LNCaP clone FGC (cell line): ENCODE results near the gene ZNF436.

Source experiments
- DNase-seq: peaks from one replicate; pipeline ENCODE4 v3.0.0-alpha.2; 2011; ENCODE audit warnings: low read depth
- H3K4me3 ChIP-seq: 2 replicates; pipeline ENCODE4 v1.5.1; 2011; ENCODE audit warnings: mild to moderate bottlenecking, low read depth, low read length, control low read depth
- CTCF ChIP-seq: IDR thresholded peaks from 2 replicates; pipeline ENCODE4 v1.5.1; 2012; ENCODE audit warnings: mild to moderate bottlenecking; ENCODE audit not compliant: control insufficient read depth, insufficient read depth; ENCODE audit errors: extremely low read depth

The ZNF436 gene

GRCh38 chr1:23400324-23401114 is 30.9 kb upstream of the ZNF436 start:
- H3K4me3 ChIP-seq: no peak overlapping the region
- no peak for DNase-seq
- no peak for TF ChIP-seq CTCF

DNA sequence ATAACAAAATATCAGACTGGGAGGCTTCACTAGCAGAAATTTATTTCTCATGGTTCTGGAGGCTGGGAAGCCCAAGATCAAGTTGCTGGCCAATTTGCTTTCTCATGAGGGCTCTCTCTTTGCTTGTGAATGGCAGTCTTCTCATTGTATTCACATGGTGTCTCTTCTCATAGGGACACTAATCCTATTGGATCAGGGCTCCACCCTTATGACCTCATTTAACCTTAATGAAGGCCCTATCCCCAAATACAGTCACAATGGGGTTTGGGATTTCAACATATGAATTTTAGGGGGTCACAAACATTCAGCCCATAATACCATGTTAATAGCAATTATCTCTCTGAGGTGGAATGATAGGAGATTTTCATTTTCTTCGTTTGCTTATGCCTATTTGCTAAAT is 29.6 kb upstream of the ZNF436 start:
- DNase-seq: no peak
- TF ChIP-seq CTCF: no peak
- no peak overlapping the region for H3K4me3 ChIP-seq

DNA sequence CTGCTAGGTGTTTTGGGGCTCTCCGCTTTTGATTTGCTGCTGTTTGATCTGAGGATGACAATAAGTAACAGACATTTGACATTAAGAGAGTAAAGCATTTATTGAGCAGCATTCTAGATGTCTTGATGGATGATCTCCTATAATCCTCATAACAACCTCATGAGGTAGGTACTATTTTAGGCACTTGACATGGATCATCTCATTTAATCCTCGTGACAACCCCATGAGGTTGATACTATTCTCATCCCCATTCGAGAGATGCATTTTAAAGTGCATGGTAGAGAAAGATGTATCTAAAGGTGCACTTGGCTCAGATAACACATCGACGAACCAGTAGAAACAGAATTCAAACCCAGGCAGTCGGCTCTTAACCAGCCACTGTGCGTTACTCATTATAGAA is 28.3 kb upstream of the ZNF436 start:
- TF ChIP-seq CTCF: no peak
- no peak for DNase-seq
- no peak overlapping the region for H3K4me3 ChIP-seq

- TF ChIP-seq CTCF: no peak
- no peak for DNase-seq
- H3K4me3 ChIP-seq: no peak overlapping the region
These were observed 26.7 kb upstream of the ZNF436 start for GRCh38 chr1:23396380-23396779.

DNA sequence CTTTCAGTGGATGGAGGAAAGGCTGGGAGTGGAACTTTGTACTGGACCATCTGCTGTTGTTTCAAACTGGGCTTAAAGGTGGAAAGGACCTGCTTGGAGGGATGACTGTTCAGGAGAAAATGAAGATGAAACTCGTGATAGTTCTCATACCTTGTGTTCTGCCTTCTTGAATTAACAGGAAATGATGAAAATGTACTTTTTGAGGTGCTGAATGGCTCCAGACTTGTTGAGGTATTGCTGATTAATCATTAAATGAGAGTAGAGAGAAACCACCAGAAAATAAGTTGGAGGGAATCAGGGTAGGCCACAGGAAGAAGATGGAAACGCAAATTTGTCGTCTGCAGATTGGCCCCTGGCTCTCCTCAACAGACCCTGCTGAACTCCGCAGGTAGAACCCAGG is 26.2 kb upstream of the ZNF436 start:
- no peak overlapping the region for H3K4me3 ChIP-seq
- no peak for TF ChIP-seq CTCF
- no peak for DNase-seq

DNA sequence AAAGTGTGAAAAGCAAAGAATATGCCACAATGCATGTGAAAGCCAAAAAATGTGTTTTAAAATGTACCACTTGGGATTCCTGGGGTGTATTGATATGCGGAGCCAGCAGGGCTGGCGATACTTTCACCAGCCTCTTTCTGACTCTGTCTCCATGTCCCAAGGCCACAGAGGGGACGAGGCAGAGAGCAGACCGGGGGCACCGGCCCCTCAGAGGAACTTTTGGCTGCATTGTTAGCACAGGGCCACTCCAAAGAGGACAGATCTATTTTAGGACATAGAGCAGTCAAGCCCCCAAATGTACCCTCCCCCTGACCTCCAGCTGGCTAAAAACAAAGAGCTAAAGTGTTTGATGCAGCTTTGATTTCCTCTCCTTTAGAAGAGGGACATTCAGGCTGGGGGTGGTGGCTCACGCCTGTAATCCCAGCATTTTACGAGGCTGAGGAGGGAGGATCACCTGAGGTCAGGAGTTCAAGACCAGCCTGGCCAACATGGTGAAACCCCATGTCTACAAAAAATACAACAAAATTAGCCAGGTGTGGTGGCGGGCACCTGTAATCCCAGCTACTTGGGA is 25.6 kb upstream of the ZNF436 start:
- no peak for TF ChIP-seq CTCF
- H3K4me3 ChIP-seq: no peak overlapping the region
- DNase-seq: no peak

DNA sequence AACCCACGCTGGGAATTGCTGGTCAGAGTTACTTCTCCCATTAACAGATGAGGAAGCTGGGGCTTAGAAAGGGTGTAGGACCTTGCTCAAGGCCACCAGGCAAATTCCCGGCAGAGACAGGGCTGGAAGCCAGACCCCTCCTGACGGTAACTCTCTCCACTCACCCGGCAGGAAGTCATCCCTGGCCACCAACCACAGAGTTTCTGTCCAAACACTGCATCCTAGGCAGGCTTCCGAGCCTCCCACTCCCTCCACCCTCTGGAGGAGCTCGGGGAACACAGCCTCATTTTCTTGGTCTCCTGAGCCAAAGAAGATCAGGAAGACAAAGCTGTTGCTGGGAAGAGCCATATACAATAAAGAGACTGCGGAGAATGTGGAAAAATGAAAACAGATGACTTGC is 25.0 kb upstream of the ZNF436 start:
- TF ChIP-seq CTCF: no peak
- no peak overlapping the region for H3K4me3 ChIP-seq
- DNase-seq: no peak
